ENCODE results near the gene GRK4. TPM values are rescaled to one million over a fixed set of nuclear protein-coding genes. Genes with fewer than 3 reads are reported as not detected.

GRK4 gene
- total RNA-seq, 4 donors from 2014 or later: 4.2 to 10.5 (median 4.7) TPM

DNA sequence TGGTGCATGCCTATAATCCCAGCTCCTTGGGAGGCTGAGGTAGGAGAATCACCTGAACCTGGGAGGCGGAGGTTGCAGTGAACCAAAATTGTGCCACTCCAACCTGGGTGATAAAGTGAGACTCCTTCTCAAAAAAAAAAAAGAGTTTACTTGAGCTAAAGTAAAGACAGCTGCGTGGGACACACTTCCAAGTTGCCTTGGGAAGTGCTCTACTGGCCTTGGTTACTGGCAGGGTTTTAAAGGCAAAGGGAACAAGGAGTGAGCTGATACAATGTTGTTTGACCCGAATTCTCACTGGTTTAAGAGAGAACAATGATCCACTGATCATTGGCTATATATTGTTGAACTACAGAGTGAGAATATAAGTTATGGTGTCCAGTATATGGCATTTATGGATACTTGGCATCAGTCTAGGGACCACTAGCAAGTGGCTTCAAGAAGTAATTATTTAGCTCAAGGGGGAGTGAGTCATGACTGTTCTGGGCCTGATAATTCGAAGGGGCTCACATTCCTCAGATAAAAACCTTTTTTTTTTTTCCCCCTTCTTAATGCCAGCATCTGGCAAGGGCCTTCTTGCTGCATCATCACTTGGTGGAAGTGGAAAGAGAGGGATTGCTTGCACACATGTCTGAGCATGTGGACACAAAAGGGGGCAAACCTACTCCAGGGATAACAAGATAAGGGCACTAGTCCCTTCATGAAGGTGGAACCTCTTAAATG lies 32.3 kb downstream of the GRK4 start:
- 50 to 63% methylated on average over 4 of the region's 4 CpGs for WGBS, 2 donors
- DNase-seq (ENCODE audit: low spot score in 2 of 2): no peak
- intact Hi-C loops (cut with DNase I; ENCODE audit: low total_unique reads): no loop called here
- TF ChIP-seq POLR2A (IDR thresholded peaks at IDR 0.05) (no peak), CTCF (IDR thresholded peaks at IDR 0.05) (no peak)
- H3K4me3 ChIP-seq (ENCODE audit: low read depth, poor library complexity, severe bottlenecking): no peak overlapping the region

DNA sequence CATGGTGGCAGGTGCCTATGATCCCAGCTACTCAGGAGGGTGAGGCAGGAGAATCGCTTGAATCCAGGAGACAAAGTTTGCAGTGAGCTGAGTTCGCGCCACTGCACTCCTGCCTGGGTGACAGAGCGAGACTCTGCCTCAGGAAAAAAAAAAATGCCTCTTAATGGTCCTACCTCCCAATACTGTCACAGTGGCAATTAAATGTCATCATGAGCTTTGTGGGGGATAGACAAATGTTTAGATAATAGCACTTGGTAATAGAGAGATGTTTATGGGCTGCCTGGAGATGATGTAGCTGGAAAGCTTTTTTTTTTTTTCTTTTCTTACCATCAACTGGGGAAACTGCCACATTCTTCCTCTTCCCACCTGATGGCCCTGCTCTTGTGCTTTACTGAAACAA lies 33.0 kb downstream of the GRK4 start:
- intact Hi-C loops (cut with DNase I; ENCODE audit: low total_unique reads): no loop called here
- H3K4me3 ChIP-seq (ENCODE audit: low read depth, poor library complexity, severe bottlenecking): no peak overlapping the region
- 90 to 92% methylated on average over 4 of the region's 4 CpGs for WGBS, 2 donors
- no peak for TF ChIP-seq POLR2A (IDR thresholded peaks at IDR 0.05)
- TF ChIP-seq CTCF (IDR thresholded peaks at IDR 0.05): no peak
- no peak for DNase-seq (ENCODE audit: low spot score in 2 of 2)

DNA sequence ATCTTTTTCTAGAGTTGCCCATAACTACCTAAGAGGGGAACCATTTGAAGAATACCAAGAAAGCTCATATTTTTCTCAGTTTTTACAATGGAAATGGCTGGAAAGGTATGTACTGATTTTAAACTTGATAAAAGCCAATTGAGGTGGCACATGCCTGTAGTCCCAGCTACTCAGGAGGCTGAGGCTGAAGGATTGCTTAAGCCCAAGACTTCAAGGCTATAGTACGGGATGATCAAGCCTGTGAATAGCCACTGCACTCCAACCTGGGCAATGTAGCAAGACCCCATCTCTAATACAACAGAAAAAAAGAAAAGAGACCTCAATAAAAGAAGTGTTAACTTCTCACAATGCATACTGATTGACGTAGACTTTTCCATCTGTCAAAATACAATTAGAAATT lies 44.4 kb downstream of the GRK4 start:
- intact Hi-C loops (cut with DNase I; ENCODE audit: low total_unique reads): no loop called here
- no peak for DNase-seq (ENCODE audit: low spot score in 2 of 2)
- TF ChIP-seq CTCF (IDR thresholded peaks at IDR 0.05): no peak
- no peak for TF ChIP-seq POLR2A (IDR thresholded peaks at IDR 0.05)
- WGBS, 2 donors: 90 to 96% methylated on average over 2 of the region's 2 CpGs
- H3K4me3 ChIP-seq (ENCODE audit: low read depth, poor library complexity, severe bottlenecking): no peak overlapping the region

DNA sequence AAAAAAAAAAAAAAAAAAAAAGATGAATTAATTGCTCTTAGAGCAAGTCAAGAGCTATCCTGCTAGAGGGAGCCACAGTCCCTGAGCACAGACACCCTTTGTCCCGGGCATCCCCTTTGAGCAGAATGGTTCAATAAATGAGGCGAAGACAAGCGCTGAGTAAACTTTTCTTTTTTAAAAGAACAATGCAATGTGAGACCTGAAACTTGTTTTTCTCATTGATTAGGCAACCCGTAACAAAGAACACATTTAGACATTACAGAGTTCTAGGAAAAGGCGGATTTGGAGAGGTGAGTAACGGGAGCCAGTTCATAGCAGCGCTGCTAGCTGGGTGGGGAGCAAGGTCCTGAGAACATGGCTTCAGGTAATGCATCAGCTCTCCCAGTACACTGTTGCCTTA lies 46.1 kb downstream of the GRK4 start:
- WGBS, 2 donors: 40 to 49% methylated on average over 7 of the region's 7 CpGs
- no peak for DNase-seq (ENCODE audit: low spot score in 2 of 2)
- intact Hi-C loops (cut with DNase I; ENCODE audit: low total_unique reads): no loop called here
- TF ChIP-seq CTCF (IDR thresholded peaks at IDR 0.05) (no peak), POLR2A (IDR thresholded peaks at IDR 0.05) (no peak)
- H3K4me3 ChIP-seq (ENCODE audit: low read depth, poor library complexity, severe bottlenecking): no peak overlapping the region

GRCh38 chr4:3010577-3010976 lies 47.2 kb downstream of the GRK4 start:
- no peak for DNase-seq (ENCODE audit: low spot score in 2 of 2)
- 43 to 44% methylated on average over 2 of the region's 2 CpGs for WGBS, 2 donors

More at GRCh38 chr4:3010577-3010976, 47.2 kb downstream of the GRK4 start:
- TF ChIP-seq CTCF (IDR thresholded peaks at IDR 0.05) (no peak), POLR2A (IDR thresholded peaks at IDR 0.05) (no peak)
- intact Hi-C loops (cut with DNase I; ENCODE audit: low total_unique reads): no loop called here
- H3K4me3 ChIP-seq (ENCODE audit: low read depth, poor library complexity, severe bottlenecking): no peak overlapping the region
